ENCODE data around the gene ATP1B2. TPM values are rescaled to one million over a fixed set of nuclear protein-coding genes. Genes with fewer than 3 reads are reported as not detected.

ATP1B2 gene
- total and polyA plus RNA-seq, 9 of the 15 experiments (the other 6 are each of a cell fraction or from before 2014, with no cell fraction given): 0.23 to 6.0 (median 0.99) TPM

GRCh38 chr17:7627250-7628121 lies 23.2 kb upstream of the ATP1B2 start, which contains the start of gene SAT2 (continued):
- TF ChIP-seq RERE (CRISPR knock-in tag; IDR thresholded peaks at IDR 0.05; ENCODE audit: borderline replicate concordance): no peak
- no peak for TF ChIP-seq ZNF609 (CRISPR knock-in tag; IDR thresholded peaks at IDR 0.05; ENCODE audit: borderline replicate concordance)
- TF ChIP-seq ZNF324 (CRISPR knock-in tag; IDR thresholded peaks at IDR 0.05): peak; percentile 52; the same call in 1 of the 2 replicates
- TF ChIP-seq, protein P1, sequence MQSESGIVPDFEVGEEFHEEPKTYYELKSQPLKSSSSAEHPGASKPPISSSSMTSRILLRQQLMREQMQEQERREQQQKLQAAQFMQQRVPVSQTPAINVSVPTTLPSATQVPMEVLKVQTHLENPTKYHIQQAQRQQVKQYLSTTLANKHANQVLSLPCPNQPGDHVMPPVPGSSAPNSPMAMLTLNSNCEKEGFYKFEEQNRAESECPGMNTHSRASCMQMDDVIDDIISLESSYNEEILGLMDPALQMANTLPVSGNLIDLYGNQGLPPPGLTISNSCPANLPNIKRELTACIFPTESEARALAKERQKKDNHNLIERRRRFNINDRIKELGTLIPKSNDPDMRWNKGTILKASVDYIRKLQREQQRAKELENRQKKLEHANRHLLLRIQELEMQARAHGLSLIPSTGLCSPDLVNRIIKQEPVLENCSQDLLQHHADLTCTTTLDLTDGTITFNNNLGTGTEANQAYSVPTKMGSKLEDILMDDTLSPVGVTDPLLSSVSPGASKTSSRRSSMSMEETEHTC (IDR thresholded peaks at IDR 0.05): peak; percentile 94
- TF ChIP-seq GATA2 (CRISPR knock-in tag; IDR thresholded peaks at IDR 0.05): no peak
- TF ChIP-seq ZNF408 (CRISPR knock-in tag; IDR thresholded peaks at IDR 0.05; ENCODE audit: low read depth): no peak
- TF ChIP-seq, protein P2, sequence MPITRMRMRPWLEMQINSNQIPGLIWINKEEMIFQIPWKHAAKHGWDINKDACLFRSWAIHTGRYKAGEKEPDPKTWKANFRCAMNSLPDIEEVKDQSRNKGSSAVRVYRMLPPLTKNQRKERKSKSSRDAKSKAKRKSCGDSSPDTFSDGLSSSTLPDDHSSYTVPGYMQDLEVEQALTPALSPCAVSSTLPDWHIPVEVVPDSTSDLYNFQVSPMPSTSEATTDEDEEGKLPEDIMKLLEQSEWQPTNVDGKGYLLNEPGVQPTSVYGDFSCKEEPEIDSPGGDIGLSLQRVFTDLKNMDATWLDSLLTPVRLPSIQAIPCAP (CRISPR knock-in tag; IDR thresholded peaks at IDR 0.05; ENCODE audit: borderline replicate concordance): no peak
- TF ChIP-seq NFYB (IDR thresholded peaks at IDR 0.05; ENCODE audit: extremely low read depth, insufficient read length): peak; percentile 31
- TF ChIP-seq POLR2B (IDR thresholded peaks at IDR 0.05; ENCODE audit: low read depth, partially characterized antibody): peak; percentile 32
- peak; percentile 53 for TF ChIP-seq CCNT2 (IDR thresholded peaks at IDR 0.05; ENCODE audit: borderline replicate concordance, extremely low read depth, insufficient read length, low read depth, low read length)
- peak; percentile 24; the same call in 1 of the 2 replicates for TF ChIP-seq POLR2AphosphoS5 (IDR thresholded peaks at IDR 0.05; ENCODE audit: control insufficient read depth, insufficient read depth, low read depth, low read length)
- TF ChIP-seq TEAD2 (tag; IDR thresholded peaks at IDR 0.05): no peak
